Neural cell (in vitro differentiated cells): ENCODE results near the gene ITGBL1. TPM values are rescaled to one million over a fixed set of nuclear protein-coding genes. Genes with fewer than 3 reads are reported as not detected.
A peak's percentile ranks its signal among the peaks of the same experiment; 100 is the strongest.

ENCODE experiments used
- H2AFZ ChIP-seq: fragments of 200-600, 300-800 bp; sonication (generic), shearing (Covaris generic); 2 replicates; pipeline ENCODE4 v1.6.0; 2014; ENCODE audit warnings: low read depth, mild to moderate bottlenecking, antibody characterized with exemption, low read length, moderate library complexity
- H3F3A ChIP-seq: fragments of 200-600 bp; shearing (Covaris generic); 2 replicates; pipeline ENCODE4 v1.6.1; 2016; ENCODE audit warnings: mild to moderate bottlenecking, moderate library complexity, mixed read lengths, antibody characterized with exemption, low read length; ENCODE audit not compliant: insufficient read depth, poor library complexity, severe bottlenecking
- H3K27ac ChIP-seq: fragments of 200-600, 300-800 bp; sonication (generic), shearing (Covaris generic); 2 replicates; pipeline ENCODE4 v1.5.1; 2014; ENCODE audit warnings: mild to moderate bottlenecking, low read length, moderate library complexity
- H3K27me3 ChIP-seq: fragments of 300-800, 200-600 bp; sonication (generic), shearing (Covaris generic); 2 replicates; pipeline ENCODE4 v1.6.0; 2014; ENCODE audit warnings: mild to moderate bottlenecking, low read depth, low read length, moderate library complexity; ENCODE audit not compliant: insufficient read depth
- H3K36me3 ChIP-seq: fragments of 300-800, 200-600 bp; sonication (generic), shearing (Covaris generic); 2 replicates; pipeline ENCODE4 v1.5.1; 2014; ENCODE audit warnings: mild to moderate bottlenecking, antibody characterized with exemption, low read length, moderate library complexity; ENCODE audit not compliant: insufficient read depth
- H3K4me2 ChIP-seq: fragments of 300-800, 200-600 bp; sonication (generic), shearing (Covaris generic); 2 replicates; pipeline ENCODE4 v1.6.0; 2014; ENCODE audit warnings: mild to moderate bottlenecking, low read length
- H3K4me3 ChIP-seq: fragments of 300-800, 200-600 bp; sonication (generic), shearing (Covaris generic); 2 replicates; pipeline ENCODE4 v1.5.1; 2014; ENCODE audit warnings: mild to moderate bottlenecking, low read length, moderate library complexity
- H3K79me2 ChIP-seq: fragments of 200-600 bp; shearing (Covaris generic); replicated peaks from 2 replicates; pipeline ENCODE4 v1.6.0; 2014; ENCODE audit warnings: mild to moderate bottlenecking, low read length, moderate library complexity; ENCODE audit not compliant: insufficient read depth
- H3K9ac ChIP-seq: fragments of 300-800, 200-600 bp; sonication (generic), shearing (Covaris generic); 2 replicates; pipeline ENCODE4 v1.6.1; 2016; ENCODE audit warnings: mild to moderate bottlenecking, low read length, mixed read lengths
- H3K9me2 ChIP-seq: fragments of 200-600 bp; shearing (Covaris generic); 2 replicates; pipeline ENCODE4 v1.6.1; 2016; ENCODE audit warnings: mild to moderate bottlenecking, low read length, mixed read lengths; ENCODE audit not compliant: insufficient read depth
- H3K9me3 ChIP-seq: fragments of 200-600, 300-800 bp; sonication (generic), shearing (Covaris generic); 2 replicates; pipeline ENCODE4 v1.6.1; 2016; ENCODE audit warnings: mild to moderate bottlenecking, mixed run types, low read length, moderate library complexity, mixed read lengths
- H4K20me1 ChIP-seq: fragments of 200-600 bp; shearing (Covaris generic); 2 replicates; pipeline ENCODE4 v1.6.1; 2016; ENCODE audit warnings: mild to moderate bottlenecking, mixed run types; ENCODE audit not compliant: insufficient read depth
- EP300 ChIP-seq: fragments of 450-650 bp; conservative IDR thresholded peaks from 2 replicates; pipeline ENCODE4 v1.6.1; 2014; ENCODE audit warnings: antibody characterized with exemption, mild to moderate bottlenecking, moderate library complexity; ENCODE audit not compliant: poor library complexity, severe bottlenecking
- EZH2 ChIP-seq: fragments of 200-600, 300-800 bp; shearing (Covaris generic), sonication (generic); IDR thresholded peaks from 2 replicates; pipeline ENCODE4 v1.6.1; 2014; ENCODE audit warnings: antibody characterized with exemption, low read length, borderline replicate concordance, mild to moderate bottlenecking; ENCODE audit not compliant: insufficient read depth, poor library complexity, severe bottlenecking
- MXI1 ChIP-seq: fragments of 450-650 bp; conservative IDR thresholded peaks from 2 replicates; pipeline ENCODE4 v1.6.1; 2014; ENCODE audit warnings: antibody characterized with exemption, mild to moderate bottlenecking; ENCODE audit not compliant: poor library complexity, severe bottlenecking
- POLR2AphosphoS5 ChIP-seq: IDR thresholded peaks from 2 replicates; pipeline ENCODE4 v1.6.1; 2012
- RAD21 ChIP-seq: fragments of 450-650 bp; conservative IDR thresholded peaks from 2 replicates; pipeline ENCODE4 v1.6.1; 2014; ENCODE audit warnings: antibody characterized with exemption, mild to moderate bottlenecking, moderate library complexity
- SMC3 ChIP-seq: fragments of 450-650 bp; conservative IDR thresholded peaks from 2 replicates; pipeline ENCODE4 v1.6.1; 2014; ENCODE audit warnings: antibody characterized with exemption, mild to moderate bottlenecking, moderate library complexity; ENCODE audit not compliant: poor library complexity
- TAF1 ChIP-seq: IDR thresholded peaks from 2 replicates; pipeline ENCODE4 v1.6.1; 2012; ENCODE audit warnings: low read depth
- polyA plus RNA-seq: library from polyadenylated mRNA; depleted of rRNA; stranded (reverse); fragments of >200 nt; gene quantifications from 2 replicates; pipeline ENCODE4 v1.2.3, GENCODE V29; 2014
- TF ChIP-seq, protein P1 (sequence below): fragments of 450-650 bp; IDR thresholded peaks from 2 replicates; pipeline ENCODE4 v1.5.1; 2014; ENCODE audit warnings: antibody characterized with exemption, mild to moderate bottlenecking, moderate library complexity; ENCODE audit not compliant: poor library complexity, severe bottlenecking
- TF ChIP-seq, protein P2 (sequence below): IDR thresholded peaks from 2 replicates; pipeline ENCODE4 v1.6.1; 2012; ENCODE audit warnings: borderline replicate concordance

ITGBL1 gene
- polyA plus RNA-seq, 1 donor from 2014 or later, result 0.46 TPM

DNA sequence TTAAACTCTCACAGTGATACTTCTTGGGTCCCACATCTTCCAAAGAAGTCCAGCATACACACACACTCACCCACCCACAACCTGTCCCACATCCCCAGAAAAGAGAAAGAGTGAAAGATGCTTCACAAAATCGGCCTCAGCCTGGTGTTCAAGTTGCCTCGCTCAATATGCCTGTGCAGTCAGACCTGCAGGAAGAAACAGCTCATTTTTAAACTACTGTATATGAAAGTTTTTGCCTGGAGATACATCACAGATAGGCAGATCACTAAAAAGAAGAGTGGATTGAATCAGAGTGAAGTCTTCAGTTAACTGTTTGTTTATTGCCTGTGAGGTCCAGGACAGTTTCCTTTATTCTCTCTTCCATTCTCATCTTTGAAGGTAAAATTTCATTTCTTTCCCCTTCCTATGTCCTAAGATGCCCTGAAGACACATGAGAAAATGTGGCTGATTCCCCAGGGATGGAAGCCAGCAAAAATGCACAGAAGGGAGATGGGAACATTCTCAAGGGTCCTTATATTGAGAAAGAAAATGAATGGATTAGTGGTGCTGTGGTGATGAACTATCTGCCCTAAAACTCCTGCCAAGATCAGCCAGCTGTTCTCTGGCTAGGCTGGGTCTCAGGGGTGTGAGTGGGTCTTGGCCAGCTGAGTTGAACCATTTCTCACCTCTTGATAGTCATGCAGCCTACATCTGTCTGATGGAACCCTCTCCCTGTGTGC is 259.0 kb downstream of the ITGBL1 start:
- TF ChIP-seq POLR2AphosphoS5 (no peak), EZH2 (no peak), MXI1 (no peak), EP300 (no peak), RAD21 (no peak), TAF1 (no peak), SMC3 (no peak)
- TF ChIP-seq, protein P1, sequence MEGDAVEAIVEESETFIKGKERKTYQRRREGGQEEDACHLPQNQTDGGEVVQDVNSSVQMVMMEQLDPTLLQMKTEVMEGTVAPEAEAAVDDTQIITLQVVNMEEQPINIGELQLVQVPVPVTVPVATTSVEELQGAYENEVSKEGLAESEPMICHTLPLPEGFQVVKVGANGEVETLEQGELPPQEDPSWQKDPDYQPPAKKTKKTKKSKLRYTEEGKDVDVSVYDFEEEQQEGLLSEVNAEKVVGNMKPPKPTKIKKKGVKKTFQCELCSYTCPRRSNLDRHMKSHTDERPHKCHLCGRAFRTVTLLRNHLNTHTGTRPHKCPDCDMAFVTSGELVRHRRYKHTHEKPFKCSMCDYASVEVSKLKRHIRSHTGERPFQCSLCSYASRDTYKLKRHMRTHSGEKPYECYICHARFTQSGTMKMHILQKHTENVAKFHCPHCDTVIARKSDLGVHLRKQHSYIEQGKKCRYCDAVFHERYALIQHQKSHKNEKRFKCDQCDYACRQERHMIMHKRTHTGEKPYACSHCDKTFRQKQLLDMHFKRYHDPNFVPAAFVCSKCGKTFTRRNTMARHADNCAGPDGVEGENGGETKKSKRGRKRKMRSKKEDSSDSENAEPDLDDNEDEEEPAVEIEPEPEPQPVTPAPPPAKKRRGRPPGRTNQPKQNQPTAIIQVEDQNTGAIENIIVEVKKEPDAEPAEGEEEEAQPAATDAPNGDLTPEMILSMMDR, result no peak
- TF ChIP-seq, protein P2, sequence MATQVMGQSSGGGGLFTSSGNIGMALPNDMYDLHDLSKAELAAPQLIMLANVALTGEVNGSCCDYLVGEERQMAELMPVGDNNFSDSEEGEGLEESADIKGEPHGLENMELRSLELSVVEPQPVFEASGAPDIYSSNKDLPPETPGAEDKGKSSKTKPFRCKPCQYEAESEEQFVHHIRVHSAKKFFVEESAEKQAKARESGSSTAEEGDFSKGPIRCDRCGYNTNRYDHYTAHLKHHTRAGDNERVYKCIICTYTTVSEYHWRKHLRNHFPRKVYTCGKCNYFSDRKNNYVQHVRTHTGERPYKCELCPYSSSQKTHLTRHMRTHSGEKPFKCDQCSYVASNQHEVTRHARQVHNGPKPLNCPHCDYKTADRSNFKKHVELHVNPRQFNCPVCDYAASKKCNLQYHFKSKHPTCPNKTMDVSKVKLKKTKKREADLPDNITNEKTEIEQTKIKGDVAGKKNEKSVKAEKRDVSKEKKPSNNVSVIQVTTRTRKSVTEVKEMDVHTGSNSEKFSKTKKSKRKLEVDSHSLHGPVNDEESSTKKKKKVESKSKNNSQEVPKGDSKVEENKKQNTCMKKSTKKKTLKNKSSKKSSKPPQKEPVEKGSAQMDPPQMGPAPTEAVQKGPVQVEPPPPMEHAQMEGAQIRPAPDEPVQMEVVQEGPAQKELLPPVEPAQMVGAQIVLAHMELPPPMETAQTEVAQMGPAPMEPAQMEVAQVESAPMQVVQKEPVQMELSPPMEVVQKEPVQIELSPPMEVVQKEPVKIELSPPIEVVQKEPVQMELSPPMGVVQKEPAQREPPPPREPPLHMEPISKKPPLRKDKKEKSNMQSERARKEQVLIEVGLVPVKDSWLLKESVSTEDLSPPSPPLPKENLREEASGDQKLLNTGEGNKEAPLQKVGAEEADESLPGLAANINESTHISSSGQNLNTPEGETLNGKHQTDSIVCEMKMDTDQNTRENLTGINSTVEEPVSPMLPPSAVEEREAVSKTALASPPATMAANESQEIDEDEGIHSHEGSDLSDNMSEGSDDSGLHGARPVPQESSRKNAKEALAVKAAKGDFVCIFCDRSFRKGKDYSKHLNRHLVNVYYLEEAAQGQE, result no peak
- Histone ChIP-seq H3F3A (no peaks in the 10 kb centered on the region), H3K27me3 (no peaks in the 10 kb centered on the region), H3K36me3 (no peaks in the 10 kb centered on the region), H3K27ac (no peak overlapping the region), H3K4me3 (no peak overlapping the region), H3K9me2 (no peaks in the 10 kb centered on the region), H4K20me1 (no peaks in the 10 kb centered on the region), H2AFZ (no peak overlapping the region), H3K4me2 (no peak overlapping the region), H3K79me2 (no peaks in the 10 kb centered on the region), H3K9me3 (no peaks in the 10 kb centered on the region), H3K9ac (no peak overlapping the region)

- H3K4me2 ChIP-seq, result no peak overlapping the region
- no peaks in the 10 kb centered on the region for H3K36me3 ChIP-seq
- H3F3A ChIP-seq, result no peaks in the 10 kb centered on the region
- no peaks in the 10 kb centered on the region for H3K9me2 ChIP-seq
- H3K4me3 ChIP-seq, result no peak overlapping the region
- no peaks in the 10 kb centered on the region for H3K9me3 ChIP-seq
- H4K20me1 ChIP-seq, result no peaks in the 10 kb centered on the region
- H2AFZ ChIP-seq, result no peak overlapping the region
- no peaks in the 10 kb centered on the region for H3K27me3 ChIP-seq
- no peak overlapping the region for H3K9ac ChIP-seq
- no peak overlapping the region for H3K27ac ChIP-seq
- H3K79me2 ChIP-seq, result no peaks in the 10 kb centered on the region
- TF ChIP-seq TAF1 (no peak), POLR2AphosphoS5 (peak; percentile 65)
- TF ChIP-seq, protein P2, result peak; percentile 81
Measured at GRCh38 chr13:101712026-101712348, 259.5 kb downstream of the ITGBL1 start.
